K562 (cell line): Measurements from ENCODE around the gene PCCB. TPM values are rescaled to one million over a fixed set of nuclear protein-coding genes. Genes with fewer than 3 reads are reported as not detected.

Source experiments
- CBFB ChIP-seq: sonication (generic); formaldehyde crosslinking; IDR thresholded peaks from 2 replicates; pipeline ENCODE4 v1.4.0; 2020; ENCODE audit warnings: mild to moderate bottlenecking, missing genetic modification reagents
- COPS2 ChIP-seq: fragments of 450-650 bp; conservative IDR thresholded peaks from 2 replicates; pipeline ENCODE4 v1.6.1; 2016; ENCODE audit warnings: mild to moderate bottlenecking, moderate library complexity
- CXXC5 ChIP-seq: fragments of 250-450 bp; sonication (Bioruptor Pico); IDR thresholded peaks from 2 replicates; pipeline ENCODE4 v1.8.0; 2022; ENCODE audit warnings: inconsistent platforms, mild to moderate bottlenecking, moderate library complexity
- E2F1 ChIP-seq: sonication (generic); formaldehyde crosslinking; IDR thresholded peaks from 2 replicates; pipeline ENCODE4 v1.8.1; 2023; ENCODE audit warnings: mild to moderate bottlenecking, missing genetic modification reagents, moderate library complexity
- ELF4 ChIP-seq: fragments of 450-650 bp; formaldehyde crosslinking; IDR thresholded peaks from 2 replicates; pipeline ENCODE4 v1.4.0; 2022; ENCODE audit warnings: missing genetic modification characterization
- ESRRB ChIP-seq: fragments of 250-450 bp; sonication (Bioruptor Pico); IDR thresholded peaks from 2 replicates; pipeline ENCODE4 v1.5.0; 2020; ENCODE audit warnings: mild to moderate bottlenecking, moderate library complexity, borderline replicate concordance
- FOXP4 ChIP-seq: sonication (generic); formaldehyde crosslinking; IDR thresholded peaks from 2 replicates; pipeline ENCODE4 v1.8.0; 2022; ENCODE audit warnings: mild to moderate bottlenecking, missing genetic modification reagents, borderline replicate concordance
- JUNB ChIP-seq: fragments of 450-650 bp; formaldehyde crosslinking; conservative IDR thresholded peaks from 2 replicates; pipeline ENCODE4 v1.4.0; 2020; ENCODE audit warnings: mild to moderate bottlenecking
- KAT7 ChIP-seq: sonication (generic); formaldehyde crosslinking; IDR thresholded peaks from 2 replicates; pipeline ENCODE4 v1.8.0; 2022; ENCODE audit warnings: missing genetic modification reagents, mild to moderate bottlenecking, borderline replicate concordance
- MEF2D ChIP-seq: conservative IDR thresholded peaks from 2 replicates; pipeline ENCODE4 v1.6.1; 2016; ENCODE audit warnings: low read depth, missing genetic modification characterization, missing compliant biosample characterization
- MTF1 ChIP-seq: fragments of 250-450 bp; sonication (Bioruptor Pico); IDR thresholded peaks from 2 replicates; pipeline ENCODE4 v1.9.0; 2021; ENCODE audit warnings: moderate library complexity, mild to moderate bottlenecking, inconsistent platforms, borderline replicate concordance
- MYC ChIP-seq, 2 experiments: fragments of 250-450 bp in 1 of 2; sonication (Bioruptor Pico) in 1 of 2; IDR thresholded peaks; 2 replicates each; pipeline versions ENCODE4 v1.5.1 to v1.6.1; 2012 to 2021; ENCODE audit warnings: low read depth in 2 of 2, borderline replicate concordance in 1 of 2, improper control_type of control experiment in 1 of 2, low read length in 1 of 2, mild to moderate bottlenecking in 1 of 2, moderate library complexity in 1 of 2
- POLR2B ChIP-seq: fragments of 450-650 bp; IDR thresholded peaks from 2 replicates; pipeline ENCODE4 v1.6.1; 2018; ENCODE audit warnings: low read depth; ENCODE audit not compliant: partially characterized antibody
- SMC3 ChIP-seq: conservative IDR thresholded peaks from 2 replicates; pipeline ENCODE4 v1.6.1; 2011; ENCODE audit warnings: low read depth, low read length, improper control_type of control experiment; ENCODE audit not compliant: insufficient read depth
- TFE3 ChIP-seq: fragments of 450-650 bp; formaldehyde crosslinking; IDR thresholded peaks from 2 replicates; pipeline ENCODE4 v1.4.0; 2020; ENCODE audit warnings: mild to moderate bottlenecking, mixed read lengths
- ZC3H8 ChIP-seq: fragments of 450-650 bp; IDR thresholded peaks from 2 replicates; pipeline ENCODE4 v1.6.1; 2017
- ZKSCAN3 ChIP-seq: fragments of 250-450 bp; sonication (Bioruptor Pico); IDR thresholded peaks from 2 replicates; pipeline ENCODE4 v1.4.0; 2020
- ZNF263 ChIP-seq: sonication (generic); formaldehyde crosslinking; IDR thresholded peaks from 2 replicates; pipeline ENCODE4 v1.8.0; 2022; ENCODE audit warnings: mild to moderate bottlenecking, missing genetic modification reagents, borderline replicate concordance
- ZNF41 ChIP-seq: fragments of 250-450 bp; sonication (Bioruptor Pico); conservative IDR thresholded peaks from 2 replicates; pipeline ENCODE4 v1.4.0; 2020; ENCODE audit warnings: mild to moderate bottlenecking
- ZNF57 ChIP-seq: fragments of 450-650 bp; formaldehyde crosslinking; IDR thresholded peaks from 2 replicates; pipeline ENCODE4 v1.4.0; 2020; ENCODE audit warnings: mild to moderate bottlenecking, moderate library complexity
- ZNF766 ChIP-seq: fragments of 200-800 bp; sonication (Bioruptor generic); conservative IDR thresholded peaks from 2 replicates; pipeline ENCODE4 v1.6.1; 2016; ENCODE audit warnings: missing genetic modification characterization, missing compliant biosample characterization
- ZZZ3 ChIP-seq: fragments of 450-650 bp; IDR thresholded peaks from 2 replicates; pipeline ENCODE4 v1.6.1; 2016; ENCODE audit warnings: antibody characterized with exemption, mild to moderate bottlenecking, moderate library complexity
- polyA plus RNA-seq, 8 experiments: library from polyadenylated mRNA; depleted of rRNA in 4 of 8; stranded (reverse) in 5 of 8; unstranded in 3 of 8; fragments of >200 nt; fragmentation: Nextera tagmentation in 2 of 8; fragmentation: Illumina TruSeq in 1 of 8; extraction: Ambion mirVana in 2 of 8; extraction: Trizol in 1 of 8; gene quantifications; 2 replicates each; pipeline versions ENCODE4 v1.2.1 to v1.2.3, GENCODE V29; 2011 to 2014; ENCODE audit warnings: inconsistent platforms in 1 of 8, missing spikeins in 1 of 8
- total RNA-seq, 7 experiments: library from RNA; depleted of rRNA in 6 of 7; stranded (reverse); fragments of >200 nt in 6 of 7; fragmentation: Illumina TruSeq in 2 of 7; extraction: Trizol in 2 of 7; gene quantifications; 2 replicates each; pipeline versions ENCODE4 v1.2.1 to v1.2.3, GENCODE V29; 2011 to 2021; ENCODE audit warnings: low replicate concordance in 1 of 7
- TF ChIP-seq, protein P1 (sequence below): fragments of 450-650 bp; formaldehyde crosslinking; IDR thresholded peaks from 2 replicates; pipeline ENCODE4 v1.4.0; 2020; ENCODE audit warnings: mild to moderate bottlenecking

PCCB gene
- total and polyA plus RNA-seq, 9 of the 15 experiments (the other 6 are each of a cell fraction or from before 2014, with no cell fraction given) = 69.5 to 173 (median 92.8) TPM

DNA sequence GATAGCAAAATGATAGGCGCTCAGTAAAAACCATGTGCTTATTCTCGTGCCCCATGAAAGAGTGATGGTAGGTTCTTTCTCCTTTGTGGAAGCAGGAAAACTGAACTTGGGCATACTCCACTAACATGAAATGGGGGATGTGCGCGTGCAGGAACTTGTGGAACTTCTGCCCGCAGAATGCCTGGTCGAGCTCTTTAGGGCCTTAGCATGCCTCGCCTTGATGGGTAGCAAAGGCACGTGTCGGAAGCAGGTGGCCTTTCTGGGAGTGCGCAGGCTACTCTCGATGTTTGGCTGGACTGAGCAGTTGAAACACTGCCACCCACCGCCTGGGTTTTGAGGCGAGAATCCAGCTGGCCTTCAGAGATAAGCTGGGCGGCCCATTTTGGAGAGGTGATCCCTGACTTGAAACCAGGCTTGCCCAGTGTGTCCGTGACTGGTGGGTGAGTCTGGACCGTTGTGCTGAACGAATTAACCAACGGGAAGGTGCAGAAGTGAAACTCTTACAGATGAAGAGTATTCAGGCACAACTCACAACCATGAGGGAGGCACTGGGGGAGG lies 842 bp downstream of the PCCB start (continued):
- TF ChIP-seq KAT7 (CRISPR knock-in tag) (peak; percentile 65; the same call in 1 of the 2 replicates), ZKSCAN3 (CRISPR knock-in tag) (no peak), COPS2 (no peak), MYC (IDR thresholded peaks at IDR 0.05; ENCODE audit: low read depth, low read length) (peak; percentile 95), MYC (CRISPR knock-in tag; IDR thresholded peaks at IDR 0.05; ENCODE audit: borderline replicate concordance, low read depth) (no peak), ZNF57 (CRISPR knock-in tag) (no peak), ZC3H8 (no peak), MEF2D (tag) (0 out of 2 replicates have a peak, but pooled peaks have one; percentile 30), ZNF41 (CRISPR knock-in tag) (no peak), ESRRB (CRISPR knock-in tag) (no peak), MTF1 (no peak), FOXP4 (no peak), POLR2B (no peak), JUNB (no peak), CXXC5 (CRISPR knock-in tag) (peak; percentile 46), E2F1 (CRISPR knock-in tag) (no peak), ZNF766 (CRISPR knock-in tag) (0 out of 2 replicates have a peak, but pooled peaks have one; percentile 41), CBFB (CRISPR knock-in tag) (no peak), SMC3 (no peak), ZZZ3 (no peak), TFE3 (CRISPR knock-in tag) (no peak), ELF4 (CRISPR knock-in tag) (0 out of 2 replicates have a peak, but pooled peaks have one; percentile 4), ZNF263 (CRISPR knock-in tag) (no peak; the same call in 1 of the 2 replicates)
- TF ChIP-seq, protein P1, sequence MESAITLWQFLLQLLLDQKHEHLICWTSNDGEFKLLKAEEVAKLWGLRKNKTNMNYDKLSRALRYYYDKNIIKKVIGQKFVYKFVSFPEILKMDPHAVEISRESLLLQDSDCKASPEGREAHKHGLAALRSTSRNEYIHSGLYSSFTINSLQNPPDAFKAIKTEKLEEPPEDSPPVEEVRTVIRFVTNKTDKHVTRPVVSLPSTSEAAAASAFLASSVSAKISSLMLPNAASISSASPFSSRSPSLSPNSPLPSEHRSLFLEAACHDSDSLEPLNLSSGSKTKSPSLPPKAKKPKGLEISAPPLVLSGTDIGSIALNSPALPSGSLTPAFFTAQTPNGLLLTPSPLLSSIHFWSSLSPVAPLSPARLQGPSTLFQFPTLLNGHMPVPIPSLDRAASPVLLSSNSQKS (CRISPR knock-in tag) = no peak
